ENCODE results near the gene VMP1.
"Not testable (repeated sequence)": the region's sequence is repeated elsewhere in the genome, so short reads cannot be mapped to it uniquely, and the experiment has no call there.

VMP1 gene

GRCh38 chr17:59712862-59713261 lies 5.4 kb downstream of the VMP1 start:
- DNase-seq: no peak

GRCh38 chr17:59714255-59714654 lies 6.8 kb downstream of the VMP1 start:
- no peak for DNase-seq

GRCh38 chr17:59716427-59716826 lies 9.0 kb downstream of the VMP1 start:
- no peak for DNase-seq

GRCh38 chr17:59719526-59719925 lies 12.1 kb downstream of the VMP1 start:
- no peak for DNase-seq

GRCh38 chr17:59722623-59723022 lies 15.2 kb downstream of the VMP1 start:
- no peak for DNase-seq

- DNase-seq: no peak
These were observed 15.6 kb downstream of the VMP1 start for GRCh38 chr17:59723041-59723440.

- DNase-seq: no peak
These were observed 16.2 kb downstream of the VMP1 start for GRCh38 chr17:59723607-59724006.

GRCh38 chr17:59725691-59726090 lies 18.2 kb downstream of the VMP1 start:
- no peak for DNase-seq

- no peak for DNase-seq
These were observed 20.5 kb downstream of the VMP1 start for GRCh38 chr17:59727817-59728533.

GRCh38 chr17:59730268-59730834 lies 22.9 kb downstream of the VMP1 start:
- no peak for DNase-seq

GRCh38 chr17:59733697-59734096 lies 26.2 kb downstream of the VMP1 start:
- DNase-seq: no peak

- no peak for DNase-seq
These were observed 26.8 kb downstream of the VMP1 start for GRCh38 chr17:59734226-59734625.

GRCh38 chr17:59737324-59737723 lies 29.9 kb downstream of the VMP1 start:
- no peak for DNase-seq

GRCh38 chr17:59743842-59744241 lies 36.4 kb downstream of the VMP1 start:
- no peak for DNase-seq

GRCh38 chr17:59745040-59745439 lies 37.6 kb downstream of the VMP1 start:
- DNase-seq: no peak

GRCh38 chr17:59746849-59747445 lies 39.5 kb downstream of the VMP1 start:
- peak; percentile 17 for DNase-seq

GRCh38 chr17:59748591-59748990 lies 41.1 kb downstream of the VMP1 start:
- DNase-seq: no peak

- DNase-seq: no peak
These were observed 44.5 kb downstream of the VMP1 start for GRCh38 chr17:59751955-59752413.

- no peak for DNase-seq
These were observed 45.0 kb downstream of the VMP1 start for GRCh38 chr17:59752446-59752845.

GRCh38 chr17:59752922-59753321 lies 45.5 kb downstream of the VMP1 start:
- no peak for DNase-seq

- DNase-seq: peak; percentile 71
These were observed 46.3 kb downstream of the VMP1 start for GRCh38 chr17:59753522-59754467.

GRCh38 chr17:59754552-59754951 lies 47.1 kb downstream of the VMP1 start:
- DNase-seq: no peak

GRCh38 chr17:59755069-59755468 lies 47.6 kb downstream of the VMP1 start:
- DNase-seq: not testable (repeated sequence)
